ENCODE data around the gene RTN4IP1.

The RTN4IP1 gene

GRCh38 chr6:106533054-106533453 lies 96.2 kb downstream of the RTN4IP1 start:
- DNase-seq (ENCODE audit: low spot score in 2 of 2) = no peak
- Mint-ChIP-seq H3K4me1 (peaks cover 81% of the 10 kb centered on the region), H3K36me3 (peaks cover 94% of the 10 kb centered on the region), H3K9me3 (no peaks in the 10 kb centered on the region), H3K27ac (peak overlapping the region; percentile 50), H3K4me3 (peak overlapping the region; percentile 25)
- ATAC-seq = no peak

DNA sequence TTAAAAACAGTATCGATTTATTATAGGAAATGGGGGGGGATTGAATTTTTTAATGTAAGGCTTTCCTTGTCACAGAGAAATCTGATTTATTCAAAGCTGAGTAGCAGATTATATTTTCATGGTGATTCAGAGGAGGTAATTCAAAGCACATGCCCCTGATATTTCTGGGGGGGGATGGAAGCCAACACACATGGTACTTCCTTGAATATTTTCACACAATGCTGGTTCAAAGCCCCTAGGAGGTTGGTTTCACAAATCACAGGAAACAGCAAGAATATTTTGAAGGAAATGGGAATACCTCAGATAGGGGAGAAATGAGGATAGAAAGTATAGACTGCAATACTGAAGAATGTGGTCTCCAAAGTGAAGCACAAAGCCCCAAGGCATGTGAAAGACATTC lies 98.8 kb downstream of the RTN4IP1 start:
- H3K4me1 Mint-ChIP-seq = peaks cover 74% of the 10 kb centered on the region

GRCh38 chr6:106530026-106530425 lies 99.3 kb downstream of the RTN4IP1 start:
- Mint-ChIP-seq H3K4me1 (peaks cover 74% of the 10 kb centered on the region), H3K36me3 (peaks cover 98% of the 10 kb centered on the region)
- no peak for ATAC-seq

More for the DNA sequence above, 98.8 kb downstream of the RTN4IP1 start:
- DNase-seq (ENCODE audit: low spot score in 2 of 2) (no peak), ATAC-seq (no peak)
- Mint-ChIP-seq H3K9me3 (no peaks in the 10 kb centered on the region), H3K27ac (no peak overlapping the region), H3K4me3 (no peak overlapping the region), H3K36me3 (peaks cover 98% of the 10 kb centered on the region)

DNA sequence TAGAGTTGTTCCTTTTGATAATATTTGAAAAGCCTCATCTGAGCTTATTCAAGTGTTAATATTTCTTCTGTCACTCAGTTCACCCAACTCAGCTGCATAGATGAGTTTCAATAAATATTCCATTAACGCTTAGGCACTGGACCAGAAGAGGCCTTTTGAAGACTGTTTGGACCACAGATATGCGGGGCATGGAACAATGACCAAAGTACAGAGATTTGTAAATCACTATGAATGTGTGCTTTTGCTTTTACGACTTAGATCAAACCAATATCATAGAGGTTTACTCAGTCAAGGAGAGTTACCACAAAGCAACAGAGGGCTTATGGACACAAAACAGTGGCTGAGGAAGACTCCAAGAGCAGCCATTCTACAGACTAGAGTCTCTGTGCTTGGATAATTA lies 99.9 kb downstream of the RTN4IP1 start:
- Mint-ChIP-seq H3K27ac (no peak overlapping the region), H3K36me3 (peaks cover 95% of the 10 kb centered on the region)

More at GRCh38 chr6:106530026-106530425, 99.3 kb downstream of the RTN4IP1 start:
- no peak for DNase-seq (ENCODE audit: low spot score in 2 of 2)
- H3K9me3 Mint-ChIP-seq = no peaks in the 10 kb centered on the region
- no peak overlapping the region for H3K4me3 Mint-ChIP-seq
- H3K27ac Mint-ChIP-seq = no peak overlapping the region

DNA sequence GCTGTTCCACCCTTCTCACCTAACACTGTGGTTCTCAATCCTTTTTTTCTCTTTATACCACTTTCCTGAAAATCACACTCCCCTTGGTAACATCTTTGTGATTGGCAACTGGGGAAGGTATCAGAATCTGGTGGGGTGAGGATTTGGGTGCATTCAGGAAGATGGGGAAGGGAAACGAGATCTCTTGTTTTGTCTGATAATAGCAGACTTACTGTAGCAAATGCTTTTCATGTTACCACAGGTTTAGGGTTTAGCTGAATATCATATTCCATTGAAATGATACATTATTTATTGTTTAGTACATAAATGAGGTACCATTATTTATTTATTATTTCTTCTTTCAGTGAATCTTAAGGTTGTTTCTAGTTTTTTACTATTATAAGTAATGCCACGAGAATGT lies 100.8 kb downstream of the RTN4IP1 start:
- peaks cover 74% of the 10 kb centered on the region for H3K4me1 Mint-ChIP-seq
- H3K9me3 Mint-ChIP-seq = no peaks in the 10 kb centered on the region
- peak overlapping the region; percentile 31 for H3K4me3 Mint-ChIP-seq
- no peak for ATAC-seq
- peaks cover 95% of the 10 kb centered on the region for H3K36me3 Mint-ChIP-seq
- DNase-seq (ENCODE audit: low spot score in 2 of 2) = no peak
- peak overlapping the region; percentile 78 for H3K27ac Mint-ChIP-seq

More for the DNA sequence above, 99.9 kb downstream of the RTN4IP1 start:
- Mint-ChIP-seq H3K4me1 (peaks cover 74% of the 10 kb centered on the region), H3K4me3 (no peak overlapping the region), H3K9me3 (no peaks in the 10 kb centered on the region)
- no peak for DNase-seq (ENCODE audit: low spot score in 2 of 2)
- ATAC-seq = no peak

DNA sequence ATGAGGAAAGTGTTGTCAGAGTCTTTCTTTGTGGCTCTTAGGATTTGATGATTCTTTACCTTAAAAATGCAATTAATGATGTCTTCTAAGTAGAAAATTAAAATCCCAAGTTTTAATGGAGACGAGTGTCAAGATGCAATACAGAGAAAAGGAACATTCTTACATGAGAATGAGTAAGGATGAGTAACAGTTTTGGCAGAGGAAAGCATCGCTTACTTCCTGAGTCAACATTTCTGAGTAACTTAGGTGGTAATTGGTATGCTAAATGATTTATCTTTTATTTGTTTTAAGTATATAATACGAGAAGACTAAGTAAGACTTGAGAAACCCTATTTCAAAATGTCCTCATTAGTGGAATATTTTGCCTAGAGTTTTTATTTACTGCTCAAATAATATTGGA lies 101.3 kb downstream of the RTN4IP1 start:
- ATAC-seq (peak; percentile 88), DNase-seq (ENCODE audit: low spot score in 2 of 2) (no peak)
- Mint-ChIP-seq H3K4me1 (peaks cover 70% of the 10 kb centered on the region), H3K9me3 (no peaks in the 10 kb centered on the region), H3K27ac (peak overlapping the region; percentile 78), H3K4me3 (peak overlapping the region; percentile 31), H3K36me3 (peaks cover 95% of the 10 kb centered on the region)

DNA sequence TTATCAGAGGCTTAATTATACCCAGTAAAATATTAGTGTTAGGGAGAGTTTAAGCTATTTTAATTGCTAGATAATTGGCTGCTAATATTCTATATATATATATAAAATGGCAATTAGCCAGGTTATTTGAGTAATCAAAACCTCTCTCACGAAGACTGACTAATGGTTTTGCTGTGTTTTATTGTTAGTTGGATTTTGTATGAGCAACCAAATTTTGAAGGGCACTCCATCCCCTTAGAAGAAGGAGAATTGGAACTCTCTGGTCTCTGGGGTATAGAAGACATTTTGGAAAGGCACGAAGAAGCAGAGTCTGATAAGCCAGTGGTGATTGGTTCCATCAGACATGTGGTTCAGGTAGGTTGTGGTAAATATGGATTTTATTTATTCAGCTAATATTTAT lies 102.2 kb downstream of the RTN4IP1 start:
- peaks cover 61% of the 10 kb centered on the region for H3K4me1 Mint-ChIP-seq
- no peak for ATAC-seq

GRCh38 chr6:106525882-106526275 lies 103.4 kb downstream of the RTN4IP1 start:
- DNase-seq (ENCODE audit: low spot score in 2 of 2) (no peak), ATAC-seq (no peak)
- no peaks in the 10 kb centered on the region for H3K9me3 Mint-ChIP-seq
- H3K36me3 Mint-ChIP-seq = peaks cover 93% of the 10 kb centered on the region
- H3K4me1 Mint-ChIP-seq = peaks cover 61% of the 10 kb centered on the region
- H3K27ac Mint-ChIP-seq = peak overlapping the region; percentile 97
- peak overlapping the region; percentile 76 for H3K4me3 Mint-ChIP-seq

More for the DNA sequence above, 102.2 kb downstream of the RTN4IP1 start:
- H3K9me3 Mint-ChIP-seq = no peaks in the 10 kb centered on the region
- H3K36me3 Mint-ChIP-seq = peaks cover 93% of the 10 kb centered on the region
- no peak for DNase-seq (ENCODE audit: low spot score in 2 of 2)
- H3K4me3 Mint-ChIP-seq = no peak overlapping the region
- no peak overlapping the region for H3K27ac Mint-ChIP-seq

DNA sequence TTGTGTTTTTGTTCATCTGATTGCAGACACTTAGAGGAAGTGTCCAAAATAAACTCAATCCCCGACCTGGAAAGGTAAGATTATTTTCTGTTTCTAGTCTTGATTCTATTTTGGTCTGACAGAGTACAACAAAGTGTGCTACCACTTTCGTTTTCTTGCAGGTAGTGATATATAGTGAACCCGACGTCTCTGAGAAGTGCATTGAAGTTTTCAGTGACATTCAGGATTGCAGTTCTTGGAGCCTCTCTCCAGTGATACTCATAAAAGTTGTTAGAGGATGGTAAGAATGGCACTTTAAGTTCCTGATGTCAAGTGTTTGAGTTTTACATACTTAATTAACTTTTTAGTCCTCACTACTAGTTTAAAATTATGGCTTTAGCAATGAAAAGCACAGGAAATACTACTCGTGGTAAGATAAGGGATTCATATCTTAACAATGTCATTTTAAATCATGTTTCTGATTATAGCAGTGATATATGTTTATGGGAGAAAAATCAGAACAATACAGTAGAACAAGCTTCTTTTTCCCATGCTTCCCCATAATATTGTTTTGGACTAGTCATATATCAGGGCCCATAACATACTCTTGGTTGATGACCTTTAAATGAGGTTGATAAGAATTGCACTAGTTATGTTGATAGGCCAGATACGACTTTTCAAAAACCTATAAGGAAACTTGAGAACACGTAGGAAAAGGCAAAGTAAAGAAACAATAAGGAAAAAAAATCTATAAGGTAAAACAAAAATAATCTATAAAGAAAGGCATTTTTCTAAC lies 104.0 kb downstream of the RTN4IP1 start:
- no peaks in the 10 kb centered on the region for H3K9me3 Mint-ChIP-seq
- peaks cover 58% of the 10 kb centered on the region for H3K4me1 Mint-ChIP-seq
- H3K36me3 Mint-ChIP-seq = peaks cover 93% of the 10 kb centered on the region
- peak overlapping the region; percentile 76 for H3K4me3 Mint-ChIP-seq
- DNase-seq (ENCODE audit: low spot score in 2 of 2) (peak in 1 of 2 donors; percentile 48), ATAC-seq (peak; percentile 9)
- peak overlapping the region; percentile 97 for H3K27ac Mint-ChIP-seq

- Mint-ChIP-seq H3K4me3 (peak overlapping the region; percentile 76), H3K9me3 (no peaks in the 10 kb centered on the region), H3K4me1 (peaks cover 58% of the 10 kb centered on the region), H3K36me3 (peaks cover 93% of the 10 kb centered on the region), H3K27ac (peak overlapping the region; percentile 97)
- DNase-seq (ENCODE audit: low spot score in 2 of 2) (no peak), ATAC-seq (no peak)
Observed at GRCh38 chr6:106522562-106523250, 106.6 kb downstream of the RTN4IP1 start.

Measured in stimulated activated effector memory CD8-positive, alpha-beta T cell treated with anti-CD3 and anti-CD28 coated beads, Interleukin-12 subunit alpha, Interleukin-12 subunit beta, amount 100 ng/mL, for 72 hours (primary cell).